Activated T-cell treated with anti-CD3 and anti-CD28 coated beads, Interleukin-2, amount 50 U/mL, for 24 hours (primary cell): ENCODE data around the gene TMEM181.
"Not testable (repeated sequence)": the region's sequence is repeated elsewhere in the genome, so short reads cannot be mapped to it uniquely, and the experiment has no call there.

Source experiments
- DNase-seq: peaks from one replicate; pipeline ENCODE4 v3.0.0-alpha.2; 2020
- H3K27ac Mint-ChIP-seq: 2 replicates; pipeline ENCODE4 v1.8.0; 2020; ENCODE audit warnings: mild to moderate bottlenecking, mixed read lengths
- H3K27me3 Mint-ChIP-seq: 2 replicates; pipeline ENCODE4 v1.8.0; 2020; ENCODE audit warnings: mixed read lengths
- H3K36me3 Mint-ChIP-seq: 2 replicates; pipeline ENCODE4 v1.8.0; 2020; ENCODE audit warnings: low read depth, mixed read lengths
- H3K4me1 Mint-ChIP-seq: 2 replicates; pipeline ENCODE4 v1.8.0; 2020; ENCODE audit warnings: low read depth, mixed read lengths
- H3K4me3 Mint-ChIP-seq: 2 replicates; pipeline ENCODE4 v1.8.0; 2020; ENCODE audit warnings: mild to moderate bottlenecking, moderate library complexity, mixed read lengths
- H3K9me3 Mint-ChIP-seq: 2 replicates; pipeline ENCODE4 v1.8.0; 2020; ENCODE audit warnings: mixed read lengths

TMEM181 gene

DNA sequence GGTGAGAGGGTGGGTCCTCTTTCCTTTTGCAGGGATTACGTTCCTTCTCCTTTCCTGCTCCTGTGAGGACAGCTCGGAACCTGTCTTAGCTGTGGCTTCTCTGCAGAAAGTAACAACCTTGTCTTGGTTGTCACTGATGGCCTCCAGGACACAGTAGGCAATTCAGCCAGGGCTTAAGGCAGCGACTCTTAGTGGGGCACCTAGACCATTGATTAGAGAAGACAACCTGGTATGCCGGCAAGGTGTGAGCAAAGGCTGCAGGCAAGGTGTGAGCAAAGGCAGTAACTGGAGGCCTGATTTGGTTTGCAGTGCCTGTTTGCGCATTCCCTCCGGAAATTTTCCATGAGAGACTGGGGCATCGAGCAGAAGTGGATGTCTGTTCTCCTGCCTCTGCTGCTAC, 47.0 kb downstream of the TMEM181 start:
- Mint-ChIP-seq H3K27me3 (no peaks in the 10 kb centered on the region), H3K4me3 (no peak overlapping the region), H3K36me3 (peaks cover 96% of the 10 kb centered on the region), H3K27ac (no peak overlapping the region), H3K9me3 (no peaks in the 10 kb centered on the region), H3K4me1 (peaks cover 1% of the 10 kb centered on the region)
- DNase-seq: no peak

DNA sequence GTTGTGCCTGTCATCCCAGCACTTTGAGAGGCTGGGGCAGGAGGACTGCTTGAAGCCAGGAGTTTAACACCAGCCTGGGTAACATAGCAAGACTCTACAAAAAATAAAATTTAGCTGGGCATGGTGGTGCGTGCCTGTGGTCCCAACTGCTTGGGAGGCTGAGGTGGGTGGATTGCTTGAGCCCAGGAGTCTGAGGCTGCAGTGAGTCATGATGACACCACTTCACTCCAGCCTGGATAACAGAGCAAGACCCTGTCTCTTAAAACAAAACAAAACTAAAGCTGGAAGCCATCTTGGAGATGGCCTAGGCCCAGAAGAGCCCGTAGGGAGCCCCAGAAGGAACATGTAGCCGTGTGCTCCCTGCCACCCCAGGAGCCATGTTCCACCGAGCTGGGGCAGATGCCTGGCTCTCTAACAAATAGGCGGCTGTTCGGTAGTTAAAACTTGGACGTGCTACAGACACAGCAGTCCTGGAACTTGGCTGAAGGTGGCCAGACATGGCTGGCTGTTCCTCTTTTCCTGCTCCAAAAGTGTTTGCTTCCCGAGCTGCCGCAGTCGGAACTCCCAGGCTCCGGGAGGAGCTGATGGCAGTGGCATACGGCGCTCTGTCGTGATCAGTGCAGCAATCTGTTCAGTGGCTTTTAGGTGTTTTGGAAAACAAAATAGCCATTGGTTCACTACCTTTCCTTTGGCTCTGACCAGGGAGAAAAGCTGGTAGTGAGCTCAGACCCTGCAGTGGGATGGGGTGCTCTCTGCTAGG, 47.7 kb downstream of the TMEM181 start:
- DNase-seq: no peak
- H3K27me3 Mint-ChIP-seq: no peaks in the 10 kb centered on the region
- no peaks in the 10 kb centered on the region for H3K9me3 Mint-ChIP-seq
- H3K27ac Mint-ChIP-seq: no peak overlapping the region
- peaks cover 1% of the 10 kb centered on the region for H3K4me1 Mint-ChIP-seq
- peaks cover 96% of the 10 kb centered on the region for H3K36me3 Mint-ChIP-seq
- no peak overlapping the region for H3K4me3 Mint-ChIP-seq

DNA sequence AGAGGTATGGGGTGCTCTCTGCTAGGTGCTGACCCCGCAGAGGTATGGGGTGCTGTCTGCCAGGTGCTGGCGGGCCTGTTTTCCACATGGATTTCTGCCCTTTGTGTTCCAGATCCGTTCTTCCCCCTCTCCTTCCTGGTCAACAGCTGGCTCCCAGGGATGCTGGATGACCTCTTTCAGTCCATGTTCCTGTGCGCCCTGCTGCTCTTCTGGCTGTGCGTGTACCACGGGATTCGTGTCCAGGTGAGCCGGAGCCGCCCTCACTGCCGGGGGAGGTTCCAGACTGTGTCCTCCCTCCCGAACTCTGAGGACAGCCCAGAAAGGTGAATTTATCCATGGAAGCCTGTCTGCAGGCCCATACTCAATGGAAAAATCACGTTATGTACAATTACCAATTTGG, 48.3 kb downstream of the TMEM181 start:
- Mint-ChIP-seq H3K27me3 (no peaks in the 10 kb centered on the region), H3K4me3 (no peak overlapping the region), H3K36me3 (peaks cover 96% of the 10 kb centered on the region), H3K9me3 (no peaks in the 10 kb centered on the region), H3K27ac (no peak overlapping the region), H3K4me1 (peaks cover 1% of the 10 kb centered on the region)
- no peak for DNase-seq

DNA sequence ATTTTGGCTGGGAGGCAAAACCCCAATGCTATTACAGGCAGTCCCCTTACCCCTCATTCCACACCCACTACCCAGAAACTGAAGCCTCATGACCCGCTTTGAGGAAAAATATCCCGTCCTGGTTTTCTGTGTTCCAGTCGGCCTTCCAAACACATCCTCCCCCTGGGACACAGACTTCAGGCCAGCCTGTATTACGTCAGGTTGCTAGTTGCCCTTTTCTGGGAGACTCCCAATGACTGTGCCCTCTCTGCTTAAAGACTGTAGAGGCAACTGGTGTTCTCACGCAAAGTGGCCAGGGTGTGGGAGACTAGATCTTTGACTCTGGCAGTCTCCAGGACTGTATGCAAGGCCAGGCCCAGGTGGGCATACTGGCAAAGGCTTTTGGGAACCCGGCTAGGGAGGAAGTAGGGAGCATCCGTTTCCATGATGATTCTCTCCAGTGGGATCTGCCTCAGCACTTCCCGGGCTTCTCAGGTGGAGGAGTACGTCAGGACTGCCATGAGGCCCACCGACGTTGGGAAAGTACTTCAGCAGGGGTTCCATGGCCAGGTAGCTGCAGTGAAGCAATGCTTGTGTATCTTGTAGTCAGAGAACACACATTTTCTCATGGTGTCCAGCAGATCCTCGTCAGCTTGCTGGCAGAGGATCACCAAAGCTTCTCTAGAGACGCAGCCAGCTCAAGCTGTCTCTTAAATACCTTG, 49.7 kb downstream of the TMEM181 start:
- no peak for DNase-seq
- Mint-ChIP-seq H3K4me3 (no peak overlapping the region), H3K27me3 (no peaks in the 10 kb centered on the region), H3K4me1 (peaks cover 1% of the 10 kb centered on the region), H3K36me3 (peaks cover 95% of the 10 kb centered on the region), H3K27ac (no peak overlapping the region), H3K9me3 (no peaks in the 10 kb centered on the region)

DNA sequence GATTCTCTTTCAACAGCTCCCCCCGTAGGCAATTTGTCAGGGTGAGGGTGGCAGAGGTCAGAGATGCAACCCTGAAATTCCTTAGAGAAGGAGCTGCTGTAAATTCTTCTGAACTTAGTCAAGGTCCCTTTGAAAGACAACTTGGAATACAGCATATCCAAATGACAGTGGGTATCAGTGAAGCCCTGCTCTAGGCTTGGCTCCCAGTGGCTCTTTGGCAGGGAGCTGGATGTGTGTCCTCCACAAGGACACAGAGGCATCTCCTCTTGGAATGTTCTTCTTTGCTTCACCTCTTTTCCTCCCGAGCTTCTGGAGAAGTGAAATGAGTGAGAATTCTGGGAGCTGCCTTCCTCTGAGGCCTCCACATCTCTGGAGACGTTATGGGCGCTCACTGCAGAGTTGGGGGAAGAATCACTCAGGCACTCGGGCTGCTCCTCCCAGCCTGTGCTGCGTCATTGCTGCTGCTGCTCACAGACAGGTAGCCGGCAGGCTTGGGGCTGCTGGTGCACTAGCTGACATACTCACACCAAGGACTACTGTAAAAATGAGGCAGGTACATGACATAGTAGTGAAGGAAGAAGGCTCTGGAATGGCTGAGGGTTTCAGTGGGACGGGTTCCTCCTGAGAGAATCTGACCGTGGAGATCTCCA, 50.6 kb downstream of the TMEM181 start:
- H3K4me1 Mint-ChIP-seq: no peaks in the 10 kb centered on the region
- no peaks in the 10 kb centered on the region for H3K9me3 Mint-ChIP-seq
- DNase-seq: no peak
- no peak overlapping the region for H3K27ac Mint-ChIP-seq
- no peaks in the 10 kb centered on the region for H3K27me3 Mint-ChIP-seq
- H3K4me3 Mint-ChIP-seq: no peak overlapping the region
- peaks cover 96% of the 10 kb centered on the region for H3K36me3 Mint-ChIP-seq

DNA sequence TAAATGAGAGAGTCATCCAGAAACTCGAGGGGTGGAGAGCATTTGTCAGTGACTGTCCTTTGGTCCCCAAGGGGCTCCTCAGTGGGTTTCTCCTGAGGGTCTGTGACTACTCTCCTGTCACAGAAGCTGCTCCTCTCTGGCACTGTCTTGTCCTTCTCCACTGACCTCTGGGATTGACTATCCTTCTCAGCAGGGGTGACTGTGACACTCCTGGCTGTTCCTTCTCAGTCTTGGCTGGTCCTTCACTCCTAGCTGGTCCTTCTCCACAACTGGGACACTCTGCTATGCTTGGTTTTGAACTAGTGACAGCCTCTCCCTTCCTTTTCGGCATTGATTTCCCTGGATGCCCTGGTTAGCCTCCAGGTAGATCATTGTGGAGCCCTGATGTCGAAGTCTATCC, 51.1 kb downstream of the TMEM181 start:
- no peak overlapping the region for H3K27ac Mint-ChIP-seq
- H3K27me3 Mint-ChIP-seq: no peaks in the 10 kb centered on the region
- DNase-seq: no peak
- H3K36me3 Mint-ChIP-seq: peaks cover 97% of the 10 kb centered on the region
- H3K9me3 Mint-ChIP-seq: no peaks in the 10 kb centered on the region
- no peak overlapping the region for H3K4me3 Mint-ChIP-seq
- no peaks in the 10 kb centered on the region for H3K4me1 Mint-ChIP-seq

DNA sequence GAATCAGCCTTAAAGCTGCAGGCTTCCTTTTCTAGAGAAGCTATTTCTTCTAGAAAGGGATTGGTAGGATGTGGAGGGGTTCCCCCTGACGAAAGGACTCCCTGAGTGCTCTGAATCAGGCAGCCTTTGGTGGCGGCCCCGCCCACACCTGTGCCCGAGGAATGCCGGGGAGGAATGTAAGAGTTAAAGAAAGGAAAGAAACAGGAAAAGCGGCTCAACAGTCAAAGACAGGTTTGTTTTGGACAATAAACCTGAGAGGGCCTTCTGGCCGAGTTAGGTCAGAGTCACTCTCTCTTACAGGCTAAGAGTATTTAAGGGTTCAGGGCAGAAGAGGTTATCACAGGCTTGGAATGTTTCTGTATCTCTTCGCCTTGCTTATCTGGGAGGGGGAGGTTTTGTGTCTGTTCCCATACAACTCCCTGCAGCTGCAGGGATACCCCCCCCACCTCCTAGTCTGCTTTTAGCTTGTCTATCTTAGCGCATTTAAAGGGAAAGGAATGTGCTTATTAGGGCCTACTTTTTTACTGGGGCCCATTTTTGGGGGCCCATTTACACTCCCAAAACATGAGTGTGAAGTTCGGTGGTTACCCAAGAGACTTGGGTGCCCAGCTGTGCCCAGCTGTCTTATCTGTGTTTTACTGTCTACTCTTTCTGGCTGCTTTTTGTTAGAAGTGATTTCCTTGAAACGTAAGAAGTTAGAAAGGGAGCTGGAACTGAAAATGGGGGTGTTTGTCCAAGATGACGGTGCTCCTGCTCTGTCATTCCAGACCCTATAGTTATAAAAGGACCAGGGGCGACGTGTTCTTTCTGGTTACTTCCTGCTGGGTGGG, 51.9 kb downstream of the TMEM181 start:
- no peak for DNase-seq
- no peaks in the 10 kb centered on the region for H3K4me1 Mint-ChIP-seq
- H3K36me3 Mint-ChIP-seq: peaks cover 97% of the 10 kb centered on the region
- no peaks in the 10 kb centered on the region for H3K27me3 Mint-ChIP-seq
- peak overlapping the region; percentile 24 for H3K27ac Mint-ChIP-seq
- H3K9me3 Mint-ChIP-seq: no peaks in the 10 kb centered on the region
- H3K4me3 Mint-ChIP-seq: no peak overlapping the region

DNA sequence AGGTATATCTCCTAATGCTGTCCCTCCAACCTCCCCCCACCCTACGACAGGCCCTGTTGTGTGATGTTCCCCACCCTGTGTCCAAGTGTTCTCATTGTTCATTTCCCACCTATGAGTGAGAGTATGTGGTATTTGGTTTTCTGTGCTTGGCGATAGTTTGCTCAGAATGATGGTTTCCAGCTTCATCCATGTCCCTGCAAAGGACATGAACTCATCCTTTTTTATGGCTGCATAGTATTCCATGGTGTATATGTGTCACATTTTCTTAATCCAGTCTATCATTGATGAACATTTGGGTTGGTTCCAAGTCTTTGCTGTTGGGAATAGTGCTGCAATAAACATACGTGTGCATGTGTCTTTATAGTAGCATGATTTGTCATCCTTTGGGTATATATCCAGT, 54.7 kb downstream of the TMEM181 start:
- not testable (repeated sequence) for H3K27ac Mint-ChIP-seq, H3K27me3 Mint-ChIP-seq, DNase-seq, H3K4me3 Mint-ChIP-seq, H3K4me1 Mint-ChIP-seq, H3K9me3 Mint-ChIP-seq
- peaks cover 99% of the 10 kb centered on the region for H3K36me3 Mint-ChIP-seq

DNA sequence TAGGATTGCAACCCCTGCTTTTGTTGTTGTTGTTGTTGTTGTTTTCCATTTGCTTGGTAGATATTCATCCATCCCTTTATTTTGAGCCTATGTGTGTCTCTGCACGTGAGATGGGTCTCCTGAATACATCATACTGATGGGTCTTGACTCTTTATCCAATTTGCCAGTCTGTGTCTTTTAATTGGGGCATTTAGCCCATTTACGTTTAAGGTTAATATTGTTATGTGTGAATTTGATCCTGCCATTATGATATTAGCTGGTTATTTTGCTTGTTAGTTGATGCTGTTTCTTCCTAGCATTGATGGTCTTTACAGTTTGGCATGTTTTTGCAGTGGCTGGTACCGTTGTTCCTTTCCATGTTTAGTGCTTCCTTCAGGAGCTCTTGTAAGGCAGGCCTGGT, 58.4 kb downstream of the TMEM181 start:
- not testable (repeated sequence) for H3K9me3 Mint-ChIP-seq, H3K4me3 Mint-ChIP-seq, H3K27ac Mint-ChIP-seq, DNase-seq, H3K27me3 Mint-ChIP-seq
- Mint-ChIP-seq H3K36me3 (peaks cover 96% of the 10 kb centered on the region), H3K4me1 (peaks cover 19% of the 10 kb centered on the region)

DNA sequence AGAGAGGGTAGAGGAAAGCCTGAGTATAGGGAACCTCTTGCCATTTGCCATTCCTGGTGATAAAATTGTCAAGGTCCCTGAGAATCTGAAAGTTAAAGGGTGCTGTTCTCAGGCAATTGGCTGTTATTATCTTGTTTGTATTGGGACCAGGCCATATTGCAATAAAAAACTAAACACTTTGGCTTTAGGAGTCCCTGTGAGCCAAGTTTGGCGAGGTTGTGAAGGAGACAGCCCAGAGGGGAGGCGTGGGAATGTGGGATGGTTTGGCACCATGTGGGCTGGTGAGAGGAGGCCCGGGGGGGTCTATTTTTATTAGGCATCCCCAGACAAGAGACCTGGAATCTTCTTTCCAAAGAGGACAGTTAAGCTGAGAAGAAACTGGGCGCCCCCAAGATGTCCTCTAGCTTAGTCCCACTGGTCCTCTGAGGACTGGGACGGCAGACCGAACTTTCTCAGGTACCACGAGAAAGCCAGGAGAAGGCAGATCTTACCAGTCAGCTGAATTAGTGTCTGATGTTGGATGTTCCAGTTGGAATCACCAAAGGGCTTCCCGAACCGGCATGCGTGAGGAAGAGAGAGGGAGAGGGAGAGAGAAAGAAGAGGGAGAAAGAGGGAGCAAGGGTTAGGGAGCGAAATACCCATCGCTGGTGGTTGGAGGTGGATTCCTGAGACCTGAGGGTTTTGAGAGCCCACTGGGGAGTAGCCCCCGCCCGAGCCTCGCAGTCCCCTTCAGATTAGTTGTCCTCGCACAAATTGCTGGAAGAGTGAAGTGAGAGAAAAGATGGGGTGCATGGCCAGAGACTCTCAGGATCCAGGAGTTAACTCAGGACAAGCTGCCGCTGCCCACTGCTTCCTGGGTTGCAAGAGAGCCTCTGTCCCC, 60.3 kb downstream of the TMEM181 start:
- no peaks in the 10 kb centered on the region for H3K9me3 Mint-ChIP-seq
- no peaks in the 10 kb centered on the region for H3K27me3 Mint-ChIP-seq
- H3K27ac Mint-ChIP-seq: peak overlapping the region; percentile 52
- peaks cover 19% of the 10 kb centered on the region for H3K4me1 Mint-ChIP-seq
- peak; percentile 6 for DNase-seq
- no peak overlapping the region for H3K4me3 Mint-ChIP-seq
- peaks cover 97% of the 10 kb centered on the region for H3K36me3 Mint-ChIP-seq

DNA sequence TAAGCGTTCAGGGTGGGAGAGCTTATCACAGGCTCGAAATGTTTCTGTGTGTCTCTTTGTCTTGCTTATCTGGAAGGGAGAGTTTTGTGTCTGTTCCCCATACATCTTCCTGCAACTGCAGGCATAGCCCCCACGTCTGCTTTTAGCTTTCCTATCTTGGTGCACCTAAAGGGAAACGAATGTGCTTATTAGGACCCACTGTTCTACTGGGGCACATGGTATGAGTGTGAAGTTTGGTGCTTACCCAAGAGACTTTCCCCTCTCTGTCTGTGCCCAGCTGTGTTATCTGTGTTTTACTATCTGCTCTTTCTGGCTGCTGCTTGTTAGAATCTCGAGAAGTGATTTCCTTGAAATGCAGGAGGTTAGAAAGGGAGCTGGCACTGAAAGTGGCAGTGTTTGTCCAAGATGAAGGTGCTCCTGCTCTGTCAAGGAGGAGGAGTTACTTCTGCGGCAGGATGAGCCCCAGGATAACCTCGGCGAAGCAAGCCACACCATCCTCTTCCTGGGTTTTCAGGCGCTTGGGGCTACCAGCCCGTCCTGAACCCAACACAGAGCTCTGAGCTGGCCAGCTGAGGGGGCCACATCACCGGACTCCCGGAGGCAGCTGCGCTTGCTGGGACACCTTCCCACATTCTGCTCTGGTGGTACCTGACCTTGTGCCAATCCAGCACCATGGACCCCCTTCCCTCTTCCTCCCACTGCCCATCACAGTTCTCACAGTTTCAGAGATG, 61.2 kb downstream of the TMEM181 start:
- peaks cover 97% of the 10 kb centered on the region for H3K36me3 Mint-ChIP-seq
- no peaks in the 10 kb centered on the region for H3K9me3 Mint-ChIP-seq
- H3K27me3 Mint-ChIP-seq: no peaks in the 10 kb centered on the region
- no peak overlapping the region for H3K4me3 Mint-ChIP-seq
- peak overlapping the region; percentile 55 for H3K27ac Mint-ChIP-seq
- no peak for DNase-seq
- peaks cover 22% of the 10 kb centered on the region for H3K4me1 Mint-ChIP-seq

DNA sequence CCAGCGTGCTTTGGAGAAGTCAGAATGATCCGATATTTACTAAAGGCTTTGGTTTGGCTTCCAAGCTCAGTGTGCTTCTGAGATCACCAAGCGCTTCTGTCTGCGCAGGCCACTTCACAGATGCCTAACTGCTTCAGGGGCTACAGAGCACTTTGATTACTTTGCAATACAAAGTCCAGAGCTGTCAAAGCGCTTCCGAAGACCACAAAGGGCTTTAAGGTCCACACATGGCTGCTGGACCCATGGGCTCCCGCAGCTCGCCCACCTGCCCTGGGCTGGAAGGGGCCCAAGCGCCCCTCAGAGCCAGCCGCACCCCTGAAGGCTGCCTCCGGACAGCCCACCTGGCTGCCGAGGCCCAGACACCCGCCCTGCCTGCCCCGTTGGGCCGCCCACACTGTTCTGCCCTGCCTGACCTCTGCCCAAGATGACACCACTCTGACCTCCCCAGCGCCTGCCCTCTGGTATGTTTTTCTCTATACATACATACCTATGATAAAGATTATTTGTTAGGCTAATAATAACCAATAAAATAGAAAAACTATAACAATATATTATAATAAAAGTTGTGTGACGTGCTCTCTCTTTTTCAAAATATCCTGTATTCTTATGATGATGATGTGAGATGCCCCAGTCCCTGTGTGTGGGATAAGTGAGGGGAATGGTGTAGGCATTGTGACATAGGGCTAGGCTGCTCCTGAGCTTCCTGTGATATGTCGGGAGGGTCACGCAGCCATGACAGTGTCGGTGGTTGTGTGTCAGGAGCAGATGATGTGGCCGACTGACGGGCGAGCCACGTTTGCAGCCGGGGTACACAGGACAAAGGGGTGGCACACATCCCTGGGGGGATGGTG, 62.0 kb downstream of the TMEM181 start:
- Mint-ChIP-seq H3K4me3 (no peak overlapping the region), H3K27ac (peak overlapping the region; percentile 77), H3K9me3 (no peaks in the 10 kb centered on the region), H3K36me3 (peaks cover 97% of the 10 kb centered on the region), H3K4me1 (peaks cover 23% of the 10 kb centered on the region), H3K27me3 (no peaks in the 10 kb centered on the region)
- DNase-seq: peak; percentile 20
